ENCODE results near the gene PRR20D. TPM values are rescaled to one million over a fixed set of nuclear protein-coding genes. Genes with fewer than 3 reads are reported as not detected.
"Not testable (repeated sequence)": the region's sequence is repeated elsewhere in the genome, so short reads cannot be mapped to it uniquely, and the experiment has no call there.

PRR20D gene
- total RNA-seq, 1 donor from 2014 or later = not detected

GRCh38 chr13:57138988-57139387 is 21.4 kb upstream of the PRR20D start:
- no peak for TF ChIP-seq CTCF (IDR thresholded peaks at IDR 0.05; ENCODE audit: borderline replicate concordance)
- intact Hi-C loops (cut with micrococcal nuclease) = no loop called here
- no peaks in the 10 kb centered on the region for H3K36me3 ChIP-seq

GRCh38 chr13:57139781-57140180 is 20.7 kb upstream of the PRR20D start:
- H3K27ac ChIP-seq (replicated peaks); H3K27me3 ChIP-seq (ENCODE audit: low read depth); DNase-seq; H3K36me3 ChIP-seq; H3K4me3 ChIP-seq; H3K9me3 ChIP-seq (replicated peaks); intact Hi-C loops (cut with micrococcal nuclease); H3K4me1 ChIP-seq: not testable (repeated sequence)

More at GRCh38 chr13:57138988-57139387, 21.4 kb upstream of the PRR20D start:
- no peak overlapping the region for H3K4me3 ChIP-seq
- no peaks in the 10 kb centered on the region for H3K27me3 ChIP-seq (ENCODE audit: low read depth)
- H3K27ac ChIP-seq (replicated peaks) = no peak overlapping the region
- no peaks in the 10 kb centered on the region for H3K4me1 ChIP-seq
- no peaks in the 10 kb centered on the region for H3K9me3 ChIP-seq (replicated peaks)
- no peak for DNase-seq

- H3K4me1 ChIP-seq; DNase-seq; H3K27me3 ChIP-seq (ENCODE audit: low read depth); H3K27ac ChIP-seq (replicated peaks); H3K4me3 ChIP-seq; intact Hi-C loops (cut with micrococcal nuclease); H3K36me3 ChIP-seq; H3K9me3 ChIP-seq (replicated peaks): not testable (repeated sequence)
Observed at GRCh38 chr13:57140235-57140968, 20.0 kb upstream of the PRR20D start, which contains the start of gene PRR20A. TSS of gene PRR20A (plus strand) at chr13:57140918. CDS start at chr13:57141305, 387 bp downstream.

GRCh38 chr13:57147188-57147587 is 13.2 kb upstream of the PRR20D start, which contains the start of gene PRR20B:
TSS of gene PRR20B (plus strand) at chr13:57147488. CDS start at chr13:57147875, 387 bp downstream.
- H3K27ac ChIP-seq (replicated peaks); H3K4me3 ChIP-seq; intact Hi-C loops (cut with micrococcal nuclease); H3K4me1 ChIP-seq; DNase-seq; H3K36me3 ChIP-seq; H3K27me3 ChIP-seq (ENCODE audit: low read depth); H3K9me3 ChIP-seq (replicated peaks): not testable (repeated sequence)

GRCh38 chr13:57148106-57148505 is 12.3 kb upstream of the PRR20D start:
- H3K9me3 ChIP-seq (replicated peaks); H3K4me3 ChIP-seq; DNase-seq; H3K4me1 ChIP-seq; intact Hi-C loops (cut with micrococcal nuclease); H3K36me3 ChIP-seq; H3K27me3 ChIP-seq (ENCODE audit: low read depth); H3K27ac ChIP-seq (replicated peaks): not testable (repeated sequence)

- H3K4me1 ChIP-seq; intact Hi-C loops (cut with micrococcal nuclease); H3K36me3 ChIP-seq; H3K27ac ChIP-seq (replicated peaks); H3K27me3 ChIP-seq (ENCODE audit: low read depth); H3K4me3 ChIP-seq; DNase-seq; H3K9me3 ChIP-seq (replicated peaks): not testable (repeated sequence)
Observed at GRCh38 chr13:57153761-57154160, 6.7 kb upstream of the PRR20D start, which contains the start of gene PRR20C. TSS of gene PRR20C (plus strand) at chr13:57154061. CDS start at chr13:57154448, 387 bp downstream.

- DNase-seq; H3K27ac ChIP-seq (replicated peaks); H3K9me3 ChIP-seq (replicated peaks); H3K36me3 ChIP-seq; H3K27me3 ChIP-seq (ENCODE audit: low read depth); H3K4me3 ChIP-seq; H3K4me1 ChIP-seq; intact Hi-C loops (cut with micrococcal nuclease): not testable (repeated sequence)
Observed at GRCh38 chr13:57166897-57167296, 6.5 kb downstream of the PRR20D start, which contains the start of gene PRR20E. TSS of gene PRR20E (plus strand) at chr13:57167197. CDS start at chr13:57167584, 387 bp downstream.

GRCh38 chr13:57191667-57192066 is 31.2 kb downstream of the PRR20D start:
- intact Hi-C loops (cut with micrococcal nuclease) = no loop called here
- Histone ChIP-seq H3K27ac (replicated peaks) (no peak overlapping the region), H3K4me1 (no peaks in the 10 kb centered on the region), H3K27me3 (ENCODE audit: low read depth) (no peaks in the 10 kb centered on the region), H3K4me3 (no peak overlapping the region), H3K36me3 (no peaks in the 10 kb centered on the region), H3K9me3 (replicated peaks) (peaks cover 21% of the 10 kb centered on the region)
- no peak for TF ChIP-seq CTCF (IDR thresholded peaks at IDR 0.05; ENCODE audit: borderline replicate concordance)
- no peak for DNase-seq
